CD4-positive, alpha-beta T cell (primary cell): ENCODE data around the gene CAPN15. TPM values are rescaled to one million over a fixed set of nuclear protein-coding genes. Genes with fewer than 3 reads are reported as not detected.

ENCODE experiments used
- ATAC-seq: fragments of 200-7000 bp; cut with Tn5 transposase; one replicate; pipeline ENCODE4 v1.10.0; 2022; ENCODE audit warnings: mild to moderate bottlenecking; ENCODE audit not compliant: poor library complexity
- CTCF ChIA-PET: fragments of 350-600 bp; sonication (Branson Sonifier 250); formaldehyde crosslinking; loops from one replicate; lab custom pipeline; 2021; ENCODE audit warnings: antibody characterized with exemption, inconsistent platforms; lab: Charles Lee
- POLR2A ChIA-PET: fragments of 350-600 bp; sonication (Branson Sonifier 250); formaldehyde crosslinking; loops from one replicate; lab custom pipeline; 2021; ENCODE audit warnings: antibody characterized with exemption, inconsistent platforms; lab: Charles Lee
- DNase-seq, 14 experiments: peaks; one replicate each; pipeline ENCODE4 v3.0.0-alpha.2; 2013 to 2020; ENCODE audit warnings: mixed read lengths in 2 of 14
- H3K27ac ChIP-seq, 2 donors: one replicate each; pipeline versions ENCODE4 v1.5.1 to v1.7.0; 2013; ENCODE audit warnings: low read length in 2 of 2, low read depth in 1 of 2, mild to moderate bottlenecking in 1 of 2
- H3K27me3 ChIP-seq, 2 experiments: 1 replicate in 1 of 2; 2 replicates in 1 of 2; pipeline versions ENCODE4 v1.6.1 to v1.7.0; 2013; ENCODE audit warnings: low read length in 2 of 2, control low read depth in 1 of 2, mild to moderate bottlenecking in 1 of 2, moderate library complexity in 1 of 2; ENCODE audit not compliant: insufficient read depth in 2 of 2, control insufficient read depth in 1 of 2
- H3K36me3 ChIP-seq: one replicate; pipeline ENCODE4 v1.6.1; 2013; ENCODE audit warnings: low read length, control low read depth; ENCODE audit not compliant: insufficient read depth
- H3K4me1 ChIP-seq: one replicate; pipeline ENCODE4 v1.6.1; 2013; ENCODE audit warnings: low read length, control low read depth; ENCODE audit not compliant: insufficient read depth
- H3K4me3 ChIP-seq: one replicate; pipeline ENCODE4 v1.5.1; 2013; ENCODE audit warnings: mild to moderate bottlenecking, low read length, moderate library complexity
- H3K9me3 ChIP-seq, 2 experiments: 1 replicate in 1 of 2; 2 replicates in 1 of 2; pipeline versions ENCODE4 v1.6.1 to v1.7.0; 2013; ENCODE audit warnings: low read length in 2 of 2, mild to moderate bottlenecking in 2 of 2, control low read depth in 1 of 2, moderate library complexity in 1 of 2; ENCODE audit not compliant: control insufficient read depth in 1 of 2, insufficient read depth in 1 of 2
- H3K27ac Mint-ChIP-seq: one replicate; pipeline ENCODE4 v1.8.0; 2020; ENCODE audit warnings: mixed read lengths
- H3K27me3 Mint-ChIP-seq: one replicate; pipeline ENCODE4 v1.8.0; 2021; ENCODE audit warnings: mixed read lengths
- H3K36me3 Mint-ChIP-seq: one replicate; pipeline ENCODE4 v1.8.0; 2021; ENCODE audit warnings: low read depth, mixed read lengths
- H3K4me1 Mint-ChIP-seq: one replicate; pipeline ENCODE4 v1.8.0; 2021; ENCODE audit warnings: low read depth, mixed read lengths
- H3K4me3 Mint-ChIP-seq: one replicate; pipeline ENCODE4 v1.8.0; 2020; ENCODE audit warnings: mild to moderate bottlenecking, mixed read lengths
- H3K9me3 Mint-ChIP-seq: one replicate; pipeline ENCODE4 v1.8.0; 2020; ENCODE audit warnings: mixed read lengths
- intact Hi-C, 2 experiments: fragments of 100-400 bp; cut with DNase I in 1 of 2; cut with micrococcal nuclease in 1 of 2; formaldehyde crosslinking; loops; one replicate each; pipeline versions ENCODE4 v1.15.1 to v1.9.0; 2023 to 2025; cut with DNase I, micrococcal nuclease
- total RNA-seq, 174 experiments: library from RNA in 2 of 174; stranded (reverse) in 2 of 174; gene quantifications; one replicate each; pipeline ENCODE4 v1.2.3 and lab custom pipeline; 2021 to 2026
- TF ChIP-seq, protein P1 (sequence below): fragments of 200-600 bp; IDR thresholded peaks from one replicate; pipeline ENCODE4 v1.8.0; 2022; ENCODE audit warnings: antibody characterized with exemption, mild to moderate bottlenecking

The CAPN15 gene
- total RNA-seq, 2 experiments from 2014 or later, result 35.5 to 36.9 TPM

GRCh38 chr16:524274-525040, 3.1 kb upstream of the CAPN15 start:
- ChIA-PET POLR2A (no interaction called here), CTCF (no interaction called here)
- Mint-ChIP-seq H3K27ac (no peak overlapping the region), H3K36me3 (no peaks in the 10 kb centered on the region), H3K27me3 (no peaks in the 10 kb centered on the region), H3K9me3 (no peaks in the 10 kb centered on the region), H3K4me1 (peaks cover 16% of the 10 kb centered on the region), H3K4me3 (peak overlapping the region; percentile 30)
- H3K27me3 ChIP-seq, result no peaks in the 10 kb centered on the region
- H3K4me3 ChIP-seq, result no peak overlapping the region
- TF ChIP-seq, protein P1, sequence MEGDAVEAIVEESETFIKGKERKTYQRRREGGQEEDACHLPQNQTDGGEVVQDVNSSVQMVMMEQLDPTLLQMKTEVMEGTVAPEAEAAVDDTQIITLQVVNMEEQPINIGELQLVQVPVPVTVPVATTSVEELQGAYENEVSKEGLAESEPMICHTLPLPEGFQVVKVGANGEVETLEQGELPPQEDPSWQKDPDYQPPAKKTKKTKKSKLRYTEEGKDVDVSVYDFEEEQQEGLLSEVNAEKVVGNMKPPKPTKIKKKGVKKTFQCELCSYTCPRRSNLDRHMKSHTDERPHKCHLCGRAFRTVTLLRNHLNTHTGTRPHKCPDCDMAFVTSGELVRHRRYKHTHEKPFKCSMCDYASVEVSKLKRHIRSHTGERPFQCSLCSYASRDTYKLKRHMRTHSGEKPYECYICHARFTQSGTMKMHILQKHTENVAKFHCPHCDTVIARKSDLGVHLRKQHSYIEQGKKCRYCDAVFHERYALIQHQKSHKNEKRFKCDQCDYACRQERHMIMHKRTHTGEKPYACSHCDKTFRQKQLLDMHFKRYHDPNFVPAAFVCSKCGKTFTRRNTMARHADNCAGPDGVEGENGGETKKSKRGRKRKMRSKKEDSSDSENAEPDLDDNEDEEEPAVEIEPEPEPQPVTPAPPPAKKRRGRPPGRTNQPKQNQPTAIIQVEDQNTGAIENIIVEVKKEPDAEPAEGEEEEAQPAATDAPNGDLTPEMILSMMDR, result no peak
- intact Hi-C loops, result loop anchor here (5.0 kb wide), 4 partner anchors 88 to 297 kb away; partner anchors contain the start of genes LUC7L (in 1 of the 2), PGAP6 (in 1 of the 2) and RAB11FIP3 (in 1 of the 2)
- no peak overlapping the region for H3K27ac ChIP-seq
- ATAC-seq (no peak), DNase-seq (no peak)
- H3K4me1 ChIP-seq, result peaks cover 35% of the 10 kb centered on the region
- H3K9me3 ChIP-seq, result no peaks in the 10 kb centered on the region
- H3K36me3 ChIP-seq, result no peaks in the 10 kb centered on the region

DNA sequence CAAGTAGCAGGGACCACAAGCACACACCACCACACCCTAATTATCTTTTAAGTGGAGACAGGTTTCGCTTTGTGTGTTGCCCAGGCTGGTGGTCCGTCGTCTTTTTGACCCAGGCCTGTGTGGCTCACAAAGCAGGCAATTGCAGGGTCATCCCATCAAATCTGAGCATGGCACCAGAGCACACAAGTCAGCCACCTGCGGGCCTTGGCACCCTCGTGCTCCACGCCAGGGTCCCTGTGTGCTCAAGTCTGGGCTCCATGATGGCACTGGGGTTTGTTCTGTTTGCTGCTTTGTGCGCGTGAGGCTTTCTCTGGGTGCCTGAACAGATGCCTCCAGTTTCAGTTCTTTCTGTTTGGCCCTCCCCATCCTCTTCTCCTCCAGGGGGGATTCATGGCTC, 2.4 kb upstream of the CAPN15 start:
- POLR2A ChIA-PET, result interaction anchor here (0.9 kb wide), 1 partner anchor 65 kb away, joined by 3 read pairs; no protein-coding TSS in a partner anchor

DNA sequence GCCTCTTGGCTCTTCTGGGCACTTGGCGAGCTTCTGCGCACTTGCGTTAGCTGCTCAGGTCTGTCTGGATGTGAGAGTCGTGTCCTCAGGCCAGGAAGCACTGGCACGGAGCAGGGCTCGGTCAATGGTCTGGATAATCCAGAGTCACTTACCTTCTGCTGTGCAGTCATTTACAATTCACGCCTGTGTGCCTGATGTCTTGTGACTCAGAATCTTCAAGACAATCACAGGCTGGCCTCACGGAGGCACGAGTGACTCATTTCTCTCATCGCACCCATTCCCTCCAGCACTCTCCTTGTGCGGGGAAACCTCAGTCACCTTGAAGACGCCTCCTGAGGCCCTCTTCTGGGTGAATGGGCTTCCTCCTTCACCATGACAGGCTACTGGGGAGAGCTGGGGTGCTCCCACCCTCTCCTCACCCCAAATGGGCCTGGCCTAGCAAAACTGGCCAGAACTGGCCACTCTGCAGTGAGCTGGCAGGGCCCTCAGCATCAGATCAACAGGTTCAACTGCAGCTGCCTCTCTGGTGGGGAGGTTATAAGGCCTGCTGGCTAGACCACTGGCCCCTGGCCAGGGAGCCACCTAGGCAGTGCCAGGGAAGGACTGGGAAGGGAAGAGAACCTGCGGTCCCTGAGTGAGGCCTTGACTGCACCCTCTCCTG, 1.9 kb upstream of the CAPN15 start:
- H3K4me1 Mint-ChIP-seq, result peaks cover 25% of the 10 kb centered on the region
- DNase-seq (peak in 11 of 14 experiments; percentile 26 to 69 (median 46)), ATAC-seq (no peak)
- peak overlapping the region; percentile 70 for H3K4me3 Mint-ChIP-seq
- Histone ChIP-seq H3K36me3 (no peaks in the 10 kb centered on the region), H3K4me3 (no peak overlapping the region), H3K9me3 (no peaks in the 10 kb centered on the region), H3K27me3 (no peaks in the 10 kb centered on the region), H3K4me1 (peaks cover 46% of the 10 kb centered on the region), H3K27ac (no peak overlapping the region)
- POLR2A ChIA-PET, result interaction anchor here (0.9 kb wide), 1 partner anchor 65 kb away, joined by 3 read pairs; no protein-coding TSS in a partner anchor
- CTCF ChIA-PET, result no interaction called here
- intact Hi-C loops, result loop anchor here (5.0 kb wide), 4 partner anchors 87 to 298 kb away; partner anchors contain the start of genes LUC7L (in 1 of the 2), PGAP6 (in 1 of the 2) and RAB11FIP3 (in 1 of the 2)
- H3K36me3 Mint-ChIP-seq, result no peaks in the 10 kb centered on the region
- H3K27ac Mint-ChIP-seq, result peak overlapping the region; percentile 80
- no peaks in the 10 kb centered on the region for H3K9me3 Mint-ChIP-seq
- TF ChIP-seq, protein P1, result no peak
- H3K27me3 Mint-ChIP-seq, result no peaks in the 10 kb centered on the region

More for the DNA sequence above, 2.4 kb upstream of the CAPN15 start:
- TF ChIP-seq, protein P1, result no peak
- no peak overlapping the region for H3K4me3 ChIP-seq
- Mint-ChIP-seq H3K27me3 (no peaks in the 10 kb centered on the region), H3K27ac (peak overlapping the region; percentile 80), H3K9me3 (no peaks in the 10 kb centered on the region), H3K4me1 (peaks cover 21% of the 10 kb centered on the region), H3K4me3 (peak overlapping the region; percentile 70), H3K36me3 (no peaks in the 10 kb centered on the region)
- H3K36me3 ChIP-seq, result no peaks in the 10 kb centered on the region
- CTCF ChIA-PET, result no interaction called here
- no peak for DNase-seq
- H3K27ac ChIP-seq, result no peak overlapping the region
- no peaks in the 10 kb centered on the region for H3K9me3 ChIP-seq
- ATAC-seq, result no peak
- no peaks in the 10 kb centered on the region for H3K27me3 ChIP-seq
- intact Hi-C loops, result loop anchor here (5.0 kb wide), 4 partner anchors 87 to 298 kb away; partner anchors contain the start of genes LUC7L (in 1 of the 2), PGAP6 (in 1 of the 2) and RAB11FIP3 (in 1 of the 2)
- peaks cover 41% of the 10 kb centered on the region for H3K4me1 ChIP-seq
